ENCODE results near the gene MALT1.

The MALT1 gene

DNA sequence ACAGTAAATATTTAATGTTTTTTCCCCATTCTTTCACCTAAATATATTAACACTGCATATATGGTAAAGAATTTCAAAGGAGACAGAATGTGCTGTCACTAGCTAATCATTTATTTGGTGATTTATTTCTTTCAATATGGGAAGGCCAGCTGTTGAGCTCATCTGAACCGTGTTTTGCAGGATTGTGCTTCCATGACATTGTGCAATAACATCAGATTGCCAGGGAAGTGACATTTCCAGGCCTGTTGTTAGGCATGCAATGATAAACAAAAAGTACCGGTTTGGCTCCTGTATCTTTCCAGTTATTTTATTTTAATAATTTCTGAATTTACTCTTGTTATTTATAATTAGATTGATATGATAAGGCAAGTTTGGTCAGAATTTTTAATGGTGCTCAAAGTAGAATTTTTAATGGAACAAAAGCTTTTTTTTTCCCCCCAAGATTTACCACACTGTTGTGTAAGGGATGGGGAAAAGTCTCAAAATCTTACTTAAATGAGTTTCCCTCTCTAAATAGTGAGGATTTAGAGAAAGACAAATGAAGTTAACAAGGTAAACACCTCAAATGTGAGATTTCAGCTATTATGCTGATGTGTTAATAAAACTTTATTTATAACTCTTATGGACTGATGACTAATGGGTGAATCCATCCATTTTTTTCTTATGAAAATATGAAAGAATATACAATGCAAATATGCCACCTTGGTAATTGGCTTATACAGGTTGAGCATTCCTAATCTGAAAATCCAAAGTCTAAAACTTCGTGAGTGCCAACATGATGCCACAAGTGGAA lies 52.7 kb downstream of the MALT1 start:
- H3K27ac ChIP-seq = 0 out of 2 replicates have a peak overlapping the region, but pooled peaks have one; percentile 1
- no peak for TF ChIP-seq CTCF (conservative IDR thresholded peaks at IDR 0.05)

- no peak overlapping the region for H3K27ac ChIP-seq
- no peak for TF ChIP-seq CTCF (conservative IDR thresholded peaks at IDR 0.05)
Measured at GRCh38 chr18:58726671-58727070, 55.4 kb downstream of the MALT1 start.

DNA sequence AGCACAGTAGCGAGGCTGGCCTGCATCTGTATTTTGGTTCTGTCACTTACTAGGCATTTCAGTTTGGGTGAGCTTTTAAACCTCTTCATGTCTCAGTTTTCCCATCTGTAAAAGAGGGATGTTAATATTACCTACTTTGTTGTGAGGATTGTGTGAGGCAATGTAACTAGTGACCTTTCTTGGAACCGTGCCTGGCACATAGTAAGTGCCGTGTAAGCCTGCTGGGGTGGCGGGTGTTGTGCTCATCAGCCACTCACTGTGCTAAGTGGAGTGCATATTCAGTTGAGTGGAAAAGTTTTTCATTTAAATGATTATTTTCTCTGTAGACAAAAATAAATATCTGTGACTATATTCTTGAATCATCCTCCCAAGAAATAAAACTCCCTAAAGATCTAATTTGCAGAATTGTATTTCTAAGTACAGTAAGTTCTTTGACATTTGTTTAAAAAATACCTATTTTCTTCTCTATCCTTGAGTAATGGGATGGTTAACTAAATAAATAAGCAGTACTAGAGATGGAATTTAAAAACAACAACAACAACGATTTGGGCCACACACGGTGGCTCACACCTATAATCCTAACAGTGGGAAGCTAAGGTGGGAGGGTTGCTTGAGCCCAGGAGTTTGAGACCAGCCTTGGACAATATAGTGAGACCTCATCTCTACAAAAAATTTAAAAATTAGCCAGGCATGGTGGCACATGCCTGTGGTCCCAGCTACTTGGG lies 56.7 kb downstream of the MALT1 start:
- H3K27ac ChIP-seq = no peak overlapping the region
- no peak for TF ChIP-seq CTCF (conservative IDR thresholded peaks at IDR 0.05)

- H3K27ac ChIP-seq = no peak overlapping the region
- no peak for TF ChIP-seq CTCF (conservative IDR thresholded peaks at IDR 0.05)
Measured at GRCh38 chr18:58728719-58729118, 57.5 kb downstream of the MALT1 start.

DNA sequence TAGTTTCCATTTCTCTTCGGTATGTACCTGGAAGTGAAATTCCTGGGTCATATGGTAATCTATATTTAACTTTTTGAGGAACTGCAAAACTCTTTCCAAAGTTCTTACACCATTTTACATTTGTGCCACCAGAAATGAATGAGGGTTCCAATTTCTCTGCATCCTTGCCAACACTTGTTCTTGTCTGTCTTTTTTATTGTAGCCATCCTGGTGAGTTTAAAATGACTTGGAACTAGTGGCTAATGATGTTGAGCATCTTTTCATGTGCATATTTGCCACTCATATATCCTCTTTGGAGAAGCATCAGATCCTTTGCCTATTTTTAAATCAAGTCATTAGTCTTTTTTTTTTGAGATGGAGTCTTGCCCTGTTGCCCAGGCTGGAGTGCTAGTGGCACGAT lies 59.4 kb downstream of the MALT1 start:
- TF ChIP-seq CTCF (conservative IDR thresholded peaks at IDR 0.05) = no peak

DNA sequence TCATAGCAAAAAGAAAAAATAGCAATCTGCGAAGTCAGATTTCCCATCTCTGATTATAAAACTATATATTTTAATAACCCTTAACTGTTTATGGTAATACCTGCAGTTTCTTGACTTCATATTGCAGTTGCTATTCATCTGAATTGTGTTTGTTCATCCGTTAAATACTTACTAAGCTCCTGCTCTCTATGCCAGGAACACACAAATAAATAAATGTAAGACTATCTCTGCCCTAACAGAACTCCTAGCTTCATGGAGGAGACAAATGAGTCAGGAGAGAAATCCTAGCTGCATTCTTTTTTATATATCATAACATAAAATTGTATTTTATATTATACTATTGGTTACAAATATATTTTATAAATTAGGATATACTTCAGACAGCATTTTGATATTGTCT lies 61.2 kb downstream of the MALT1 start:
- H3K27ac ChIP-seq = peak overlapping the region; percentile 11; the same call in 1 of the 2 replicates
- no peak for TF ChIP-seq CTCF (conservative IDR thresholded peaks at IDR 0.05)

More for the DNA sequence above, 59.4 kb downstream of the MALT1 start:
- no peak overlapping the region for H3K27ac ChIP-seq

- H3K27ac ChIP-seq = no peak overlapping the region
Measured at GRCh38 chr18:58733866-58734265, 62.6 kb downstream of the MALT1 start.

More at GRCh38 chr18:58733866-58734265, 62.6 kb downstream of the MALT1 start:
- TF ChIP-seq CTCF (conservative IDR thresholded peaks at IDR 0.05) = no peak

Data from VCaP (cell line).